Measurements from ENCODE around the gene STARD10. TPM values are rescaled to one million over a fixed set of nuclear protein-coding genes. Genes with fewer than 3 reads are reported as not detected.

STARD10 gene
- total RNA-seq, 3 donors from 2014 or later: 177 to 472 (median 306) TPM

- no peaks in the 10 kb centered on the region for H3K4me1 ChIP-seq (ENCODE audit: low read depth)
- intact Hi-C loops (cut with DNase I, micrococcal nuclease): no loop called here
- TF ChIP-seq, protein P1, sequence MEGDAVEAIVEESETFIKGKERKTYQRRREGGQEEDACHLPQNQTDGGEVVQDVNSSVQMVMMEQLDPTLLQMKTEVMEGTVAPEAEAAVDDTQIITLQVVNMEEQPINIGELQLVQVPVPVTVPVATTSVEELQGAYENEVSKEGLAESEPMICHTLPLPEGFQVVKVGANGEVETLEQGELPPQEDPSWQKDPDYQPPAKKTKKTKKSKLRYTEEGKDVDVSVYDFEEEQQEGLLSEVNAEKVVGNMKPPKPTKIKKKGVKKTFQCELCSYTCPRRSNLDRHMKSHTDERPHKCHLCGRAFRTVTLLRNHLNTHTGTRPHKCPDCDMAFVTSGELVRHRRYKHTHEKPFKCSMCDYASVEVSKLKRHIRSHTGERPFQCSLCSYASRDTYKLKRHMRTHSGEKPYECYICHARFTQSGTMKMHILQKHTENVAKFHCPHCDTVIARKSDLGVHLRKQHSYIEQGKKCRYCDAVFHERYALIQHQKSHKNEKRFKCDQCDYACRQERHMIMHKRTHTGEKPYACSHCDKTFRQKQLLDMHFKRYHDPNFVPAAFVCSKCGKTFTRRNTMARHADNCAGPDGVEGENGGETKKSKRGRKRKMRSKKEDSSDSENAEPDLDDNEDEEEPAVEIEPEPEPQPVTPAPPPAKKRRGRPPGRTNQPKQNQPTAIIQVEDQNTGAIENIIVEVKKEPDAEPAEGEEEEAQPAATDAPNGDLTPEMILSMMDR (IDR thresholded peaks at IDR 0.05): no peak
- DNase-seq (no peak), ATAC-seq (no peak)
- H3K4me3 ChIP-seq: no peak overlapping the region
- H3K9me3 ChIP-seq: no peaks in the 10 kb centered on the region
- no peaks in the 10 kb centered on the region for H3K36me3 ChIP-seq (ENCODE audit: low read depth)
Observed at GRCh38 chr11:72709478-72710238, 84.2 kb downstream of the STARD10 start.

DNA sequence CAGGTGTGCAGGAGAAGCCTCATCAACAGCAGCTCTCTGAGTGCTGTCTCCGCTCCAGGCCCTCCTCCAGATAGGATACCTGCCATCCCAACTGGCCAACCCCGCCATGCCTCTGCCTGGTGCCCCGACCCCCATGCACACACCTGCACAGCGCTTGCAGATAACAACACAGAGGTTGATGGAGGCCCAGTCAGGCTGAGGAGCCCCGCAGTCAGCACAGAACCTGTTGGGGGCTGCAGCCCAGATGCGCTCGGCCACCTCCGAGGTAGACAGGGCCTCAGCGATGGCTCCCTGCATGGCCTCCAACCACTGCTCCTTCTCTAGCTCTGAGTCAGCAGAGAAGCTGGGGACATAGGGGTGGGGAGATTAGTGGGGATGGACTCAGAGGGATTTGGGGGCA is 86.8 kb downstream of the STARD10 start:
- DNase-seq (no peak), ATAC-seq (no peak)
- Histone ChIP-seq H3K4me3 (no peak overlapping the region), H3K4me1 (ENCODE audit: low read depth) (no peaks in the 10 kb centered on the region), H3K36me3 (ENCODE audit: low read depth) (no peaks in the 10 kb centered on the region), H3K9me3 (no peaks in the 10 kb centered on the region)
- intact Hi-C loops (cut with DNase I, micrococcal nuclease): no loop called here
- TF ChIP-seq, protein P1 (IDR thresholded peaks at IDR 0.05): no peak

- intact Hi-C loops (cut with DNase I, micrococcal nuclease): no loop called here
- Histone ChIP-seq H3K4me3 (no peak overlapping the region), H3K36me3 (ENCODE audit: low read depth) (no peaks in the 10 kb centered on the region), H3K4me1 (ENCODE audit: low read depth) (no peaks in the 10 kb centered on the region), H3K9me3 (no peaks in the 10 kb centered on the region)
- TF ChIP-seq, protein P1 (IDR thresholded peaks at IDR 0.05): no peak
- DNase-seq (no peak), ATAC-seq (no peak)
Observed at GRCh38 chr11:72706579-72706978, 87.3 kb downstream of the STARD10 start.

DNA sequence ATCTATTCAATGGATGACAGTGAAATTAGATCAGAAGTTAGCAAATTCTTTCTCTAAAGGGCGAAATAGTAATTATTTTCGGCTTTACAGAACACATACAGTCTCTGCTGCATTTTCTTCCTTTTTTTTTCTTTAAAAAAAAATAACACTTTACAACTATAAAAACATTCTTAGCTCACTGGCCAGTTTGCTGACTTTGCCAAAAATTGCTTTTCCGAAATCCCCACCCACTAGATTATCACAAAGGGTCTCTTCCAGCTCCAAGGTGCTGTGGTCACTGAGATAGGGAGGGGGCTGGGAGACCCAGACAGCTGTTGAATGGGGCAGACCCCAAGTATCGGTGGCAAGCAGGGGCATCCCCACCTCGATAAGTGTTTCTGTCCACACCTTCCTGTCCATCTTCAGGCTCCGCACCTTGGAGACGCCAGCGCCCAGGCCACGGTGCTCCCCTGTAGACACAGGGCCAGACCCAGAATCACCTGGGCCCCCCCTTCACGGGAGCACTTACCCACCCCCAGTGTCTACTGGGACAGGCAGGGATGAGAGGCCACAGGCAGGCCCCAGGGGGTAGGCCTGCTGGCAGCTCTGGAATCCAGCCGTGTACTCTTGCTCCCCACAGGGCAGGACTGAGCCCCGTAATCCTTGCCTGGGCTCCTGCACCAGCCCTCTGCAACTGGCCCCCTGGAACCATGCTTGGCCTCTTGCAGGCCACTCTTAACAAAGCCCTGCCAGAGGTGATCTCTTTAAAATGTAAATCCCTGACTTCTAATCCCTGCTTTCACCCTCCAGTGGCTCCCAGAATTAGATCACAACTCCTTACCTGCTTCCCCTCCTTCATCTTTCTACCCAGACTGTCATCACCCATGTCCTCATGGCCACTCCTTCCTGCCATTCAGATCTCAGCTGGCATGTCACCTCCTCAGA is 88.1 kb downstream of the STARD10 start:
- ATAC-seq (no peak), DNase-seq (no peak)
- Histone ChIP-seq H3K4me3 (no peak overlapping the region), H3K4me1 (ENCODE audit: low read depth) (no peaks in the 10 kb centered on the region), H3K9me3 (no peaks in the 10 kb centered on the region), H3K36me3 (ENCODE audit: low read depth) (no peaks in the 10 kb centered on the region)
- TF ChIP-seq, protein P1 (IDR thresholded peaks at IDR 0.05): no peak
- intact Hi-C loops (cut with DNase I, micrococcal nuclease): no loop called here

GRCh38 chr11:72704783-72705265 is 89.0 kb downstream of the STARD10 start:
- intact Hi-C loops (cut with DNase I, micrococcal nuclease): no loop called here
- no peaks in the 10 kb centered on the region for H3K4me1 ChIP-seq (ENCODE audit: low read depth)
- H3K36me3 ChIP-seq (ENCODE audit: low read depth): no peaks in the 10 kb centered on the region
- DNase-seq (no peak), ATAC-seq (no peak)
- TF ChIP-seq, protein P1 (IDR thresholded peaks at IDR 0.05): no peak
- H3K9me3 ChIP-seq: no peaks in the 10 kb centered on the region
- no peak overlapping the region for H3K4me3 ChIP-seq

Small RNA genes lying within 50 kb of the gene (microRNA-seq; reads per million reads assigned to microRNA genes)
- gene MIR4692: not detected

Other genes with a start within 250 kb of the STARD10 start
- 10 to 100 TPM in 1 of 3 donors, 1 to 10 TPM in 2; 7.0 to 45.9 (median 9.6) TPM for gene PDE2A, start 119.6 kb downstream of the STARD10 start, total RNA-seq
- 10 to 100 TPM; 69.3 to 84.8 (median 84.0) TPM for gene ARAP1, start 41.6 kb downstream of the STARD10 start, total RNA-seq
- 10 to 100 TPM; 37.7 to 64.3 (median 52.5) TPM for gene ATG16L2, start 20.4 kb upstream of the STARD10 start, total RNA-seq